Liver (tissue), 9 donors: Measurements from ENCODE around the gene CTLA4. TPM values are rescaled to one million over a fixed set of nuclear protein-coding genes. Genes with fewer than 3 reads are reported as not detected.

Experiments
- DNase-seq: peaks from one replicate; pipeline ENCODE4 v3.0.0-alpha.2; 2017; ENCODE audit warnings: low spot score
- H3K27ac ChIP-seq, 2 donors: one replicate each; pipeline ENCODE4 v1.7.0; 2013; ENCODE audit warnings: inconsistent platforms in 2 of 2, low read length in 2 of 2, control low read depth in 1 of 2, low read depth in 1 of 2, mild to moderate bottlenecking in 1 of 2
- H3K27me3 ChIP-seq, 4 donors: one replicate each; pipeline versions ENCODE4 v1.6.1 to v1.7.0; 2013; ENCODE audit warnings: low read length in 3 of 4, inconsistent platforms in 1 of 4, mild to moderate bottlenecking in 1 of 4, moderate library complexity in 1 of 4; ENCODE audit not compliant: control insufficient read depth in 4 of 4, insufficient read depth in 4 of 4
- H3K36me3 ChIP-seq, 4 donors: one replicate each; pipeline versions ENCODE4 v1.6.1 to v1.7.0; 2013; ENCODE audit warnings: low read length in 3 of 4, mild to moderate bottlenecking in 3 of 4, low read depth in 1 of 4, moderate library complexity in 1 of 4; ENCODE audit not compliant: control insufficient read depth in 4 of 4, insufficient read depth in 3 of 4
- H3K4me1 ChIP-seq, 4 donors: one replicate each; pipeline versions ENCODE4 v1.6.1 to v1.7.0; 2013; ENCODE audit warnings: low read length in 3 of 4, mild to moderate bottlenecking in 3 of 4, moderate library complexity in 1 of 4; ENCODE audit not compliant: control insufficient read depth in 4 of 4, insufficient read depth in 4 of 4
- H3K4me3 ChIP-seq, 3 donors: one replicate each; pipeline versions ENCODE4 v1.6.1 to v1.7.0; 2013; ENCODE audit warnings: low read length in 3 of 3, control low read depth in 1 of 3, low read depth in 1 of 3, mild to moderate bottlenecking in 1 of 3
- H3K9ac ChIP-seq, 2 donors: one replicate each; pipeline ENCODE4 v1.7.0; 2013; ENCODE audit warnings: low read length in 2 of 2, mild to moderate bottlenecking in 2 of 2, moderate library complexity in 2 of 2, control low read depth in 1 of 2, low read depth in 1 of 2
- H3K9me3 ChIP-seq, 4 donors: one replicate each; pipeline versions ENCODE4 v1.6.1 to v1.7.0; 2013; ENCODE audit warnings: low read length in 3 of 4; ENCODE audit not compliant: control insufficient read depth in 4 of 4
- CTCF ChIP-seq: fragments of 150-350 bp; IDR thresholded peaks from 2 replicates; pipeline ENCODE4 v1.5.1; 2017; ENCODE audit warnings: improper control_type of control experiment, low read depth, low read length; ENCODE audit not compliant: missing input control
- FOXA2 ChIP-seq: IDR thresholded peaks from 2 replicates; pipeline ENCODE4 v1.6.1; 2016; ENCODE audit warnings: antibody characterized with exemption
- HNF4G ChIP-seq: IDR thresholded peaks from 2 replicates; pipeline ENCODE4 v1.6.1; 2016; ENCODE audit warnings: antibody characterized with exemption
- JUND ChIP-seq, 2 donors: IDR thresholded peaks; 2 replicates each; pipeline ENCODE4 v1.6.1; 2016; ENCODE audit warnings: antibody characterized with exemption in 2 of 2
- RAD21 ChIP-seq, 2 donors: IDR thresholded peaks; 2 replicates each; pipeline ENCODE4 v1.6.1; 2016; ENCODE audit warnings: antibody characterized with exemption in 2 of 2, mild to moderate bottlenecking in 2 of 2
- REST ChIP-seq: IDR thresholded peaks from 2 replicates; pipeline ENCODE4 v1.6.1; 2016; ENCODE audit warnings: antibody characterized with exemption, mild to moderate bottlenecking
- SP1 ChIP-seq: IDR thresholded peaks from 2 replicates; pipeline ENCODE4 v1.6.1; 2018; ENCODE audit warnings: antibody characterized with exemption, mild to moderate bottlenecking
- YY1 ChIP-seq: IDR thresholded peaks from 2 replicates; pipeline ENCODE4 v1.6.1; 2016; ENCODE audit warnings: antibody characterized with exemption, mild to moderate bottlenecking
- ZBTB33 ChIP-seq: IDR thresholded peaks from 2 replicates; pipeline ENCODE4 v1.6.1; 2016; ENCODE audit warnings: antibody characterized with exemption
- WGBS: extraction: QIAGEN DNeasy Blood & Tissue Kit; methylation state at CpG from one replicate; pipeline ENCODE4 v1.1.7; 2013; 5-methylcytosine and 5-hydroxymethylcytosine counted together
- polyA plus RNA-seq, 2 donors: library from polyadenylated mRNA; stranded (reverse) in 1 of 2; unstranded in 1 of 2; fragments of 200-250 nt in 1 of 2; fragments of >200 nt in 1 of 2; fragmentation: Nextera tagmentation in 1 of 2; extraction: Ambion mirVana in 1 of 2; gene quantifications; one replicate each; pipeline versions ENCODE4 v1.2.1 to v1.2.3, GENCODE V29; 2013 to 2015
- total RNA-seq, 2 donors: library from RNA; depleted of rRNA; stranded (reverse); fragments of >200 nt; gene quantifications; one replicate each; pipeline ENCODE4 v1.2.3, GENCODE V29; 2014
- donor health status: healthy.
- donor health status: healthy.
- donor health status: healthy.
- donor health status: healthy.
- donor health status: healthy.

CTLA4 gene
- total and polyA plus RNA-seq, 4 donors = 0.17 TPM; not detected in 3

- TF ChIP-seq REST (no peak), YY1 (no peak), ZBTB33 (no peak)
Measured at GRCh38 chr2:203873921-203874631, 6.5 kb downstream of the CTLA4 start (continued).

GRCh38 chr2:203875471-203875870, 7.9 kb downstream of the CTLA4 start:
- DNase-seq = no peak

GRCh38 chr2:203876328-203876727, 8.8 kb downstream of the CTLA4 start:
- H3K4me3 ChIP-seq = no peak overlapping the region
- DNase-seq = no peak
- H3K4me1 ChIP-seq = no peaks in the 10 kb centered on the region
- TF ChIP-seq CTCF (no peak), FOXA2 (no peak), JUND (IDR thresholded peaks at IDR 0.05) (no peak)
- no peaks in the 10 kb centered on the region for H3K9me3 ChIP-seq
- no peaks in the 10 kb centered on the region for H3K36me3 ChIP-seq
- 83% methylated on average over 3 of the region's 3 CpGs for WGBS
- no peak overlapping the region for H3K9ac ChIP-seq
- no peak overlapping the region for H3K27ac ChIP-seq
- H3K27me3 ChIP-seq = no peaks in the 10 kb centered on the region

More at GRCh38 chr2:203875471-203875870, 7.9 kb downstream of the CTLA4 start:
- H3K4me3 ChIP-seq = no peak overlapping the region
- H3K36me3 ChIP-seq = no peaks in the 10 kb centered on the region
- no peaks in the 10 kb centered on the region for H3K27me3 ChIP-seq
- H3K9ac ChIP-seq = no peak overlapping the region
- H3K4me1 ChIP-seq = no peaks in the 10 kb centered on the region
- H3K9me3 ChIP-seq = no peaks in the 10 kb centered on the region
- TF ChIP-seq SP1 = no peak
- no peak for TF ChIP-seq RAD21 (IDR thresholded peaks at IDR 0.05)
- TF ChIP-seq HNF4G = no peak
- TF ChIP-seq FOXA2 = no peak
- TF ChIP-seq JUND (IDR thresholded peaks at IDR 0.05) = no peak
- TF ChIP-seq ZBTB33 = no peak
- no peak overlapping the region for H3K27ac ChIP-seq
- 88% methylated on average over 4 of the region's 4 CpGs for WGBS
